Measurements from ENCODE around the gene CYP2C9.

GRCh38 chr10:94997741-94998174, 59.3 kb downstream of the CYP2C9 start:
- TF ChIP-seq, protein P1, sequence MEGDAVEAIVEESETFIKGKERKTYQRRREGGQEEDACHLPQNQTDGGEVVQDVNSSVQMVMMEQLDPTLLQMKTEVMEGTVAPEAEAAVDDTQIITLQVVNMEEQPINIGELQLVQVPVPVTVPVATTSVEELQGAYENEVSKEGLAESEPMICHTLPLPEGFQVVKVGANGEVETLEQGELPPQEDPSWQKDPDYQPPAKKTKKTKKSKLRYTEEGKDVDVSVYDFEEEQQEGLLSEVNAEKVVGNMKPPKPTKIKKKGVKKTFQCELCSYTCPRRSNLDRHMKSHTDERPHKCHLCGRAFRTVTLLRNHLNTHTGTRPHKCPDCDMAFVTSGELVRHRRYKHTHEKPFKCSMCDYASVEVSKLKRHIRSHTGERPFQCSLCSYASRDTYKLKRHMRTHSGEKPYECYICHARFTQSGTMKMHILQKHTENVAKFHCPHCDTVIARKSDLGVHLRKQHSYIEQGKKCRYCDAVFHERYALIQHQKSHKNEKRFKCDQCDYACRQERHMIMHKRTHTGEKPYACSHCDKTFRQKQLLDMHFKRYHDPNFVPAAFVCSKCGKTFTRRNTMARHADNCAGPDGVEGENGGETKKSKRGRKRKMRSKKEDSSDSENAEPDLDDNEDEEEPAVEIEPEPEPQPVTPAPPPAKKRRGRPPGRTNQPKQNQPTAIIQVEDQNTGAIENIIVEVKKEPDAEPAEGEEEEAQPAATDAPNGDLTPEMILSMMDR (IDR thresholded peaks at IDR 0.05; ENCODE audit: low read length) = no peak
- no peak for TF ChIP-seq EZH2 (IDR thresholded peaks at IDR 0.05; ENCODE audit: borderline replicate concordance, low read length)
